Central memory CD8-positive, alpha-beta T cell (primary cell): ENCODE data around the gene USH1C.

ENCODE experiments used
- ATAC-seq: fragments of 150-1000 bp; cut with Tn5 transposase; replicated peaks from 2 replicates; pipeline ENCODE4 v1.10.0; 2022; ENCODE audit warnings: mild to moderate bottlenecking, moderate FRiP score, moderate number of reproducible peaks; ENCODE audit not compliant: poor library complexity, severe bottlenecking; ENCODE audit errors: extremely low read depth
- DNase-seq, 2 donors: peaks; one replicate each; pipeline ENCODE4 v3.0.0; 2021; ENCODE audit warnings: low spot score in 2 of 2
- H3K27ac Mint-ChIP-seq: one replicate; pipeline ENCODE4 v1.8.0; 2022; ENCODE audit warnings: low read depth, mild to moderate bottlenecking, moderate library complexity, mixed read lengths
- H3K27me3 Mint-ChIP-seq: one replicate; pipeline ENCODE4 v1.8.0; 2022; ENCODE audit warnings: mixed read lengths
- H3K36me3 Mint-ChIP-seq: one replicate; pipeline ENCODE4 v1.8.0; 2022; ENCODE audit warnings: mild to moderate bottlenecking, moderate library complexity, mixed read lengths; ENCODE audit not compliant: insufficient read depth
- H3K4me1 Mint-ChIP-seq: one replicate; pipeline ENCODE4 v1.8.0; 2022; ENCODE audit warnings: mixed read lengths
- H3K4me3 Mint-ChIP-seq: one replicate; pipeline ENCODE4 v1.8.0; 2022; ENCODE audit warnings: mild to moderate bottlenecking, moderate library complexity, mixed read lengths
- H3K9me3 Mint-ChIP-seq: one replicate; pipeline ENCODE4 v1.8.0; 2022; ENCODE audit warnings: mixed read lengths

Gene USH1C

GRCh38 chr11:17563231-17563646 is 19.0 kb upstream of the USH1C start:
- no peak for ATAC-seq
- Mint-ChIP-seq H3K27ac (no peak overlapping the region), H3K4me3 (no peak overlapping the region), H3K9me3 (no peaks in the 10 kb centered on the region), H3K4me1 (no peaks in the 10 kb centered on the region), H3K36me3 (no peaks in the 10 kb centered on the region), H3K27me3 (peaks cover 25% of the 10 kb centered on the region)
- DNase-seq = no peak

GRCh38 chr11:17561526-17561925 is 17.3 kb upstream of the USH1C start:
- Mint-ChIP-seq H3K27ac (no peak overlapping the region), H3K4me3 (no peak overlapping the region)
- ATAC-seq = no peak

GRCh38 chr11:17561111-17561415 is 16.8 kb upstream of the USH1C start:
- Mint-ChIP-seq H3K4me3 (no peak overlapping the region), H3K27me3 (peaks cover 45% of the 10 kb centered on the region), H3K36me3 (no peaks in the 10 kb centered on the region), H3K4me1 (no peaks in the 10 kb centered on the region), H3K27ac (no peak overlapping the region), H3K9me3 (no peaks in the 10 kb centered on the region)
- ATAC-seq = no peak
- no peak for DNase-seq

More at GRCh38 chr11:17561526-17561925, 17.3 kb upstream of the USH1C start:
- H3K4me1 Mint-ChIP-seq = no peaks in the 10 kb centered on the region
- no peak for DNase-seq
- H3K36me3 Mint-ChIP-seq = no peaks in the 10 kb centered on the region
- H3K9me3 Mint-ChIP-seq = no peaks in the 10 kb centered on the region
- peaks cover 40% of the 10 kb centered on the region for H3K27me3 Mint-ChIP-seq

GRCh38 chr11:17560281-17561110 is 16.3 kb upstream of the USH1C start:
- Mint-ChIP-seq H3K9me3 (no peaks in the 10 kb centered on the region), H3K4me3 (no peak overlapping the region), H3K4me1 (no peaks in the 10 kb centered on the region), H3K27me3 (peaks cover 50% of the 10 kb centered on the region), H3K27ac (no peak overlapping the region), H3K36me3 (no peaks in the 10 kb centered on the region)
- DNase-seq = no peak
- ATAC-seq = no peak

DNA sequence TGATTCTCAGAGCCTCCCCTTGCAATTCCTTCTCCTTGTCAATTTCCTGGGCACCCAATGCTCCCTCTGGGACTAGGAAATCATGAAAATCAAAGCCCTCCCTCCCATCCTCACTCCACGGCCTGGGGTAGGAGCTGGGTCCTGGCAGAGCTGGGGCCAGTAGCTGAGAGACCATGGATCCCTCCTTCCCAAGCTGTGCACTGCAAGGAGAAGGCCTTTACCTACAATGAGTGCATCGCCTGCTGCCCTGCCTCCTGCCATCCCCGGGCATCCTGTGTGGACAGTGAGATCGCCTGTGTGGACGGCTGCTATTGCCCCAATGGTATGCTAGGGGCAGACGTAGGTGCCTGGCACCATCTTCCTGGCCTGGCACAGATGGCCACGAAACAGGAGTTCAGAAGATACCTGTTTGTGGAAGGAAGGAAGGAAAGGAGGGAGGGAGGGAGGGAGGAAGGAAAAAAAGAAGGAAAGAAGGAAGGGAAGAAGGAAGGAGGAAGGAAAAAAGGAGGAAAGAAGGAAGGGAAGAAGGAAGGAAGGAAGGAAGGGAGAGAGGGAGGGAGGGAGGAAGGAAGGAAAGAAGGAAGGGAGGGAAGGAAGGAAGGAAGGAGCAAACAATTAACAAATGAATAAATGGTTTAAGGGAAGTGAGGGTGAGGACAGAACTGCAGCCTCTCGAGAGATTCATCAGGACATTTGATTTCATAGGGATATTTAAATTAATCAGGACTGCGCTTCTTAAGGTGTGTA is 15.3 kb upstream of the USH1C start:
- Mint-ChIP-seq H3K27me3 (peaks cover 52% of the 10 kb centered on the region), H3K36me3 (no peaks in the 10 kb centered on the region), H3K9me3 (no peaks in the 10 kb centered on the region), H3K4me1 (no peaks in the 10 kb centered on the region), H3K27ac (no peak overlapping the region), H3K4me3 (no peak overlapping the region)
- DNase-seq (no peak), ATAC-seq (no peak)

GRCh38 chr11:17558916-17559315 is 14.7 kb upstream of the USH1C start:
- DNase-seq (no peak), ATAC-seq (no peak)
- H3K4me3 Mint-ChIP-seq = no peak overlapping the region
- H3K9me3 Mint-ChIP-seq = no peaks in the 10 kb centered on the region
- H3K4me1 Mint-ChIP-seq = no peaks in the 10 kb centered on the region
- H3K27me3 Mint-ChIP-seq = peaks cover 52% of the 10 kb centered on the region
- H3K27ac Mint-ChIP-seq = no peak overlapping the region
- no peaks in the 10 kb centered on the region for H3K36me3 Mint-ChIP-seq

DNA sequence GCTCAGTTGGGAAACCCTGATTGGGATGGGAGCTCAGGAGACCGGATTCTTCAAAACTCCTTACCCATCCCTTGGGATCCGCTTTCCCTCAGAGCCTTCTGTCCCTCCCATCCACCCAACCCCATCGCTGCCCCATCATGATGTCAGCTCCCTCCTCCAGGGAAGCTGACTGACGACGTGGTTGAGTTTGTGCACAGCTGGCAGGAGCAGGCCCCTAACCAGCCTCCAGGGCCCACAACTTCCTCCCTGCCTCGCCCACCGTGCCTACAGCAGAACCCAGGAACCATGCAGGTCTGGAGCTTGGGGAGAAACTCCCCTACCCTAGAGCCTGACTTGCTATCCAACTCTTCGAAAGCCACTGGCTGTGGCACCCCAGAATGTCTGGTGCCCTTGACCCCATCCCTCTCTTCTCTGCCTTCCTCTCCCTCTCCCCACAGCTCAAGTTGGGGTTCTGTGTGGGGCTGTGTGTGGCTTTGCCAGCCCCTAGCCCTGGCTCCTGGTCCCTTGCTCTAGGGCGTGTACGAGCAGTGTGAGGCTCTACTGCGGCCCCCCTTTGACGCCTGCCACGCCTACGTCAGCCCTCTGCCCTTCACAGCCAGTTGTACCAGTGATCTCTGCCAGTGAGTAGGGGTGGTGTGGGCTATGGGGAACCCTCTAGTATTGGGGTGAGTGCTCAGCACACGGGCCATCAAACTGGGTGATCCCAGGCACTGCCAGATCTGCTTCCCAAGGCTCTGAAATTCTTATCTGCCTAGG is 14.0 kb upstream of the USH1C start:
- no peak overlapping the region for H3K4me3 Mint-ChIP-seq
- ATAC-seq (no peak), DNase-seq (no peak)
- H3K36me3 Mint-ChIP-seq = no peaks in the 10 kb centered on the region
- H3K27me3 Mint-ChIP-seq = peaks cover 52% of the 10 kb centered on the region
- H3K9me3 Mint-ChIP-seq = no peaks in the 10 kb centered on the region
- H3K4me1 Mint-ChIP-seq = no peaks in the 10 kb centered on the region
- H3K27ac Mint-ChIP-seq = no peak overlapping the region

- Mint-ChIP-seq H3K36me3 (no peaks in the 10 kb centered on the region), H3K9me3 (no peaks in the 10 kb centered on the region), H3K27ac (no peak overlapping the region), H3K27me3 (peaks cover 52% of the 10 kb centered on the region), H3K4me3 (no peak overlapping the region), H3K4me1 (no peaks in the 10 kb centered on the region)
- no peak for ATAC-seq
- no peak for DNase-seq
Measured at GRCh38 chr11:17556999-17557398, 12.8 kb upstream of the USH1C start.

DNA sequence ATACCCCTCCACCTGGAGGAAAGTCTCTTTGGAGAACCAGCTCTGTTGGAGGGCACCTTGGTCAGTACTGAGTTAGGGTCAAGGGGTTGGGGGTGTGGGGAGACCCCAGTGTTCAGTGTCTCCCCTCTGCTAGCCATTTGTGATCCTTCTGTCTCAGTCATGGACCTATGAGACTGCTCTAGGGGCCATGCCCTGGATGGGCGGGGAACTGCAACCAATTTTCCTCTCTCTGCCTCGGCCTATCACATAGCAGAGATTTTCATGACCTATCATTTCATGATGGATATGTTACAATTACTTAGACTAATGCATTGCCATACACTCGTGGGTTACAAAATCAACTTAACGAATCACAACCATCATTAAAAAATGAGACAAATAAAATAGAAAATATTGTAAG is 10.3 kb upstream of the USH1C start:
- no peaks in the 10 kb centered on the region for H3K9me3 Mint-ChIP-seq
- no peak overlapping the region for H3K4me3 Mint-ChIP-seq
- no peaks in the 10 kb centered on the region for H3K36me3 Mint-ChIP-seq
- no peak for ATAC-seq
- no peaks in the 10 kb centered on the region for H3K4me1 Mint-ChIP-seq
- H3K27ac Mint-ChIP-seq = no peak overlapping the region
- peaks cover 39% of the 10 kb centered on the region for H3K27me3 Mint-ChIP-seq
- no peak for DNase-seq

DNA sequence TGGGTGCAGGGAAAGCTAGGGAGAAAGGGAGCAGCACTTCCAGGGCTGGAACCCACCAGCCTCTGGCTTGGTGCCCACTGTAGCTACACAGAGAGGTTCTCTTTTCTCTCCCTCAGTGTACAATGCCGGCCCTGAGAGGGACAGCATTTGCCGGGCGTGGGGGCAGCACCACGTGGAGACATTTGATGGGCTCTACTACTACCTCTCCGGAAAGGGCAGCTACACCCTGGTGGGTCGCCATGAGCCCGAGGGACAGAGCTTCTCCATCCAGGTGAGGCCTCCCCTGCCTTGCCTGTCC is 9.0 kb upstream of the USH1C start:
- DNase-seq (no peak), ATAC-seq (no peak)
- peaks cover 29% of the 10 kb centered on the region for H3K27me3 Mint-ChIP-seq
- no peaks in the 10 kb centered on the region for H3K36me3 Mint-ChIP-seq
- no peaks in the 10 kb centered on the region for H3K4me1 Mint-ChIP-seq
- H3K27ac Mint-ChIP-seq = no peak overlapping the region
- no peaks in the 10 kb centered on the region for H3K9me3 Mint-ChIP-seq
- H3K4me3 Mint-ChIP-seq = no peak overlapping the region

- H3K4me3 Mint-ChIP-seq = no peak overlapping the region
- no peak overlapping the region for H3K27ac Mint-ChIP-seq
- ATAC-seq = no peak
- H3K27me3 Mint-ChIP-seq = peaks cover 31% of the 10 kb centered on the region
- no peaks in the 10 kb centered on the region for H3K36me3 Mint-ChIP-seq
- H3K4me1 Mint-ChIP-seq = no peaks in the 10 kb centered on the region
- no peak for DNase-seq
- H3K9me3 Mint-ChIP-seq = no peaks in the 10 kb centered on the region
Measured at GRCh38 chr11:17552392-17553248, 8.4 kb upstream of the USH1C start.

- H3K9me3 Mint-ChIP-seq = no peaks in the 10 kb centered on the region
- H3K36me3 Mint-ChIP-seq = no peaks in the 10 kb centered on the region
- no peaks in the 10 kb centered on the region for H3K4me1 Mint-ChIP-seq
- no peak for ATAC-seq
- no peak for DNase-seq
- H3K4me3 Mint-ChIP-seq = no peak overlapping the region
- no peak overlapping the region for H3K27ac Mint-ChIP-seq
- H3K27me3 Mint-ChIP-seq = peaks cover 31% of the 10 kb centered on the region
Measured at GRCh38 chr11:17552041-17552355, 7.8 kb upstream of the USH1C start.
